ENCODE measurements around the gene HIPK4. TPM values are rescaled to one million over a fixed set of nuclear protein-coding genes. Genes with fewer than 3 reads are reported as not detected.
"Not testable (repeated sequence)": the region's sequence is repeated elsewhere in the genome, so short reads cannot be mapped to it uniquely, and the experiment has no call there.

The HIPK4 gene
- total and polyA plus RNA-seq, 5 experiments from 2014 or later = 0.18 to 0.19 TPM; not detected in 3

DNA sequence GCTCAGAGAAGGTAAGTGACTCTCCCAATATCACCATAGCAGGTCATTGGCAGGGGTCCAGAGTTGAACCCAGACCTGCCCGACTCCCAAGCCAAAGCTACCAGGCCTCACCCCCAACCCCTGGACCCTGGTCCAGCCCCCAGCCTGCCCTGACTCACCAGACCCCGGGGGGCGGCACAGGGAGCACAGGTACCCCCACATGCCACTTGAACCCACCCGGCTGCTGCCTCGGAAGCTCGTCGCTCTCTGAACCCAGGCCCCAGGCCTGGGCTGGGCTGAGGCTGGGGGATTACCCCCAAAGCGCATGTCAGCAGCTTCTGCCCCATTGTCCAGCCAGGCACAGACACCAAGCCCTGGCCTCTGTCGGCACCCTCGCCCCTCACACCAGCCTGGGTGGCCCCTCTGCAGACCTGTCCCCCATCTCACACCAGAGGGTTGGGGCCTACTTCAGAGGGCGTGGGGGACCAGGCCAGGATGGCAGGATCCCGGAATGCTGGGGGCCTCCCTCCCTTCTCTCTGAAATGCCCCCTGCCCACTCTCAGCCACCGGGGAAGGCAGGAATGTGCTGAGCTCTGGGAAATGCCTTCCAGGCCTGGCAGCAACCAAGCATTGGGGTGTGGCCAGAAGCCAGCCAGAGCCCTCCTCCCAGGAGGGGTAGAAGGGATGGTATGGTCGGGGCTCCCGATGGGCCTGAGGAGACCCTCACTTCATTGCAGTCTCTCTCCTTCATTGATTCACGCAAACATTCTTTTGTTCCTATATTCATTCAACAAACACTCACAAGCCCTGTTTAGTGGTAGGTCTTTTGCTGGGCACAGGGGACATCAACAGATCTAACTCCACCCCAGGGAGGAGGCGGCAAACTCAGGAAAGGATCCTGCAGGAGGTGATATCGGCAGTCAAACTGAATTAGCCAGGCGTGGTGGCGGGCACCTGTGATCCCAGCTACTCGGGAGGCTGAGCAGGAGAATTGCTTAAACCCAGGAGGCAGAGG lies 24.9 kb upstream of the HIPK4 start:
- POLR2A ChIA-PET = interaction anchor here (0.5 to 1.6 kb wide), 5 partner anchors 8 to 51 kb away, joined by 3 to 5 read pairs (median 3); partner anchors contain the start of genes BLVRB and SERTAD1
- Mint-ChIP-seq H3K27ac (no peak overlapping the region), H3K27me3 (peaks cover 0 to 2% (median 0%) of the 10 kb centered on the region in 5 donors), H3K9me3 (no peaks in the 10 kb centered on the region), H3K4me3 (no peak overlapping the region), H3K4me1 (peaks cover 14 to 51% (median 28%) of the 10 kb centered on the region in 4 donors), H3K36me3 (no peaks in the 10 kb centered on the region)
- DNase-seq (peak in 1 of 10 donors; percentile 54), ATAC-seq (no peak)

DNA sequence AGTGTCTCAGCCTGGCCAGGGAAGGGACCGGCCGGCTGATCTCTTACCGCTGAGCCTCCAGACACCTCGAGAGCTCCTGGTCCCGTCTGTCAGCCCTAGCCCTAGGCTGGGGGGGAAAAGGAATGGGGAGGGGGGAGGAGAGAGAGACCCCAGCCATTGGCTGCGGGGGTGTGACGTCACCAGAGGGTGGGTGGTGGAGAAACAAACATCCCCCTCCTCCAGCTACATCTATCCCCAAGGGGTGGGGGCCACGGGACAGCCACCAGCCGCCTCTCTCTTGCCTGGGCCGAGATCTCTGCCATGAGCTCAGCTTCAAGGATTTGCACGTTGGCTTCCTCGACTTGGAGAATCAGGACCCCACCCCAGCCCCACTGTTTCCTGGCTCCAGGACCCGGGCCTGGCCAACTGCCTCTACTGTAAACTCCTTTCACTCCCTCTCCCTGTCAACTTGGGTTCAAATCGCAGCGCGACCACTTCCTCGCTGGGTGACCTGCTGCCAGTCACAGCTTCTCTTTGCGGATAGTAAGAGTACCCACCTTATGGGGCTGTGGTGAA lies 23.4 kb upstream of the HIPK4 start, which contains the start of gene PRX:
TSS of gene PRX (minus strand) at position 88 of the 555 bp plus-strand sequence. CDS start 5,446 bp downstream, outside the sequence.
- H3K4me3 Mint-ChIP-seq = peak within 1 kb of the TSS in 3 of 10 donors; percentile 18 to 32 (median 29)
- H3K4me1 Mint-ChIP-seq = peaks cover 12 to 46% (median 24%) of the 10 kb centered on the region in 4 donors
- no peaks in the 10 kb centered on the region for H3K36me3 Mint-ChIP-seq
- DNase-seq (peak in 1 of 10 donors; percentile 58), ATAC-seq (no peak)
- peaks cover 0 to 2% (median 0%) of the 10 kb centered on the region in 5 donors for H3K27me3 Mint-ChIP-seq
- H3K9me3 Mint-ChIP-seq = no peaks in the 10 kb centered on the region
- POLR2A ChIA-PET = interaction anchor here (0.7 to 1.8 kb wide), 5 partner anchors 8 to 337 kb away, joined by 3 to 8 read pairs (median 4); partner anchors contain the start of genes ACTMAP and SERTAD1
- peak within 1 kb of the TSS in 4 of 10 donors; percentile 3 to 45 (median 28) for H3K27ac Mint-ChIP-seq

DNA sequence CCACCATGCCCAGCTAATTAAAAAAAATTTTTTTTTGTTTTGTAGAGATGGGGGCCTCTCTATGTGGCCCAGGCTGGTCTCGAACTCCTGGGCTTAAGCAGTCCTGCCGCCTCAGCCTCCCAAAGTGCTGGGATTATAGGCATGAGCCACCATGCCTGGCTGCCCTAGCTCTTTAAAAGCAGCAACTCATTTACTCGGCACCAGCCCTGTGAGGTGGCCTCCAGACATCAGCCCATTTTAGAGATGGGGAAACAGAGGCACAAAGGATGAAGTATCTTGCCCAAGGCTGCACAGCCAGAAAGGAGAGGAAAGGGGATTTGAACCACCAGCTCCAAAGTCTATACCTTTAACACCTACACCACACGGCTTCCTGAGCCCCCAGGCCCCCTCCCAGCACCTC lies 22.9 kb upstream of the HIPK4 start:
- Mint-ChIP-seq H3K27ac (peak overlapping the region in 1 of 10 donors; percentile 13), H3K27me3 (peaks cover 0 to 2% (median 0%) of the 10 kb centered on the region in 5 donors), H3K36me3 (no peaks in the 10 kb centered on the region), H3K4me1 (peaks cover 12 to 47% (median 26%) of the 10 kb centered on the region in 4 donors), H3K4me3 (no peak overlapping the region), H3K9me3 (no peaks in the 10 kb centered on the region)
- POLR2A ChIA-PET = interaction anchor here (0.7 to 1.8 kb wide), 3 partner anchors 8 to 337 kb away, joined by 3 to 8 read pairs (median 4); partner anchors contain the start of gene ACTMAP
- ATAC-seq = no peak
- DNase-seq = no peak

DNA sequence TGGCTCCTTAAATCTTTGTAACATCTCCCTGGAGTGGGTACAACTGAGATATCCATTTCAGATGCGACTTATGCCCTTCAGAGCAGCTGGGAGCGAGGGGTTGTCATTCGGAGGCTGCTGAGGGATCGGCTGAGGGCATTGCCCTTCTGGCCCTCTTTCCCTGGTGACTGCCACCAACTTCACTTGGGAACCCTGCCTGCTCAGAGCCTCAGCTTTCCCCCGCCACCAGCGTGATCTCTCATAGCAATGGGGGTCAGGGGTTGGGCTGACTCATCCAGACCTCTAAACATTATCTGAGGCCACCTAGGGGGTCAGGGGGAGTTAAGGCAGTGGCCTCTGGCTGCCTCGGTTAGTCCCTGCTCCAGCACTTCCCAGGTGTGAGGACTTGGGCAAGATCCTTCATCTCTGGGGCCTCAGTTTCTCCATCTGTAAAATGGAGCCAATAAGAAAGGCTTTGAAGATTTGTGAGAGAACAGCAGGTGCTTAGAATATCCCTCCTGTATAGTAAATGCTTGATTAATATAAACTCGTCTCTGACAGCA lies 22.0 kb upstream of the HIPK4 start:
- Mint-ChIP-seq H3K9me3 (no peaks in the 10 kb centered on the region), H3K36me3 (no peaks in the 10 kb centered on the region)

DNA sequence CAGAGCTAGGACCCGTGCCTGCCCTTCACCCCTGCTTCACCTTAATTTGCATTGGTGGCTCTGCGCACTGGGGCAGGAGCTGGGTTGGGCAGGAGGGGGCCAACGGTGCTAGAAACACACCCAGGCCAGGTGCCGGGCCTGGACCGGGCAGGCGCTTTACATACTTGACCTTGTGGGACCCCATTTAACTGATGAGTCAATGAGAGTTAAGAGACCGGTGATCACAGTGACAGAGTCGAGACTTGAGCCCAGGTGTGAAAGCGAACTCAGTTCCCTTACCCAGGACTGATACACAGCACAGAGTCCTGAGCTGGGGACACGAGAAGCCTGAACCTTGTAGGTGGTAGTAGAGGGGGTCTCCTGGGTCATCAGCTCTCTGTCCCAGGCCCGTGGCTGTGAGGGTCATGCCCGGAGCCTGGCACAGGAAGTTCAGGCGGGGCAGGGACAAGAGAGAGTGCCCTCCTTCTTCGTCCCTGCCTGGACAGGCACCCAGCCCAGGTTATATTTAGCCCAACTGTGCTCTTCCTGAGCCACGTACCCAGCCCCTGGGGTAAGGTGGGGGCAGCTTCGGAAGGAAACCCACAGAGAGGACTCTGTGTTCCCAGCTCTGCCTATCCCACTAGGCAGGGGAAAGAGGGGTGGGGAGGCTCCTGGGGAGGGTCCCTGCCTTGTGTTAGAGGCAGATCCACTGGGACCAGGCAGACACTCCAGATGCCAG lies 21.3 kb upstream of the HIPK4 start:
- no peak for DNase-seq
- POLR2A ChIA-PET = interaction anchor here (0.6 kb wide), 1 partner anchor 10 kb away, joined by 3 read pairs; no protein-coding TSS in a partner anchor

More for the DNA sequence above, 22.0 kb upstream of the HIPK4 start:
- no peak overlapping the region for H3K4me3 Mint-ChIP-seq
- peak overlapping the region in 3 of 10 donors; percentile 20 to 45 (median 36) for H3K27ac Mint-ChIP-seq
- DNase-seq (no peak), ATAC-seq (no peak)
- H3K4me1 Mint-ChIP-seq = peaks cover 6 to 41% (median 22%) of the 10 kb centered on the region in 4 donors
- peaks cover 0 to 2% (median 0%) of the 10 kb centered on the region in 5 donors for H3K27me3 Mint-ChIP-seq
- POLR2A ChIA-PET = interaction anchor here (0.6 to 1.8 kb wide), 3 partner anchors 8 to 11 kb away, joined by 3 to 8 read pairs (median 4); no protein-coding TSS in a partner anchor

DNA sequence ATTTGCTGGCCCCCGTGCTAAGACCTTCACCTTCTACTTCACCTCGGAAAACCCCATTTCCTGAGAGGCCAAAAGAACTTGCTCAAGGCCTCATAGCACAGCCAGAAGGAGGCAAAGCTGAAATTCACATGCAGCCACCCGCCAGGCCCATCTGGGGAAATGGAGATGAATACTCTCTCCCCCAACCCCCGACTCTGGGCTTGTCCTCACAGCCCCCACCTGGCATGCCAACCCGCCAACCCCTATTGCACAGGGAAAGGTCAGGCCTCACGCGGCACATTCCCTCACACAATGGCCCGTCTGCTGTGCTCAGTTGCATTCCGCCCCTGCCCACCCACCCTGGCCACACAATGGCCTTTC lies 20.0 kb upstream of the HIPK4 start:
- peaks cover 5 to 27% (median 20%) of the 10 kb centered on the region in 4 donors for H3K4me1 Mint-ChIP-seq
- POLR2A ChIA-PET = interaction anchor here (1.1 kb wide), 1 partner anchor 10 kb away, joined by 3 read pairs; no protein-coding TSS in a partner anchor
- ATAC-seq = no peak

More for the DNA sequence above, 21.3 kb upstream of the HIPK4 start:
- Mint-ChIP-seq H3K36me3 (no peaks in the 10 kb centered on the region), H3K27ac (peak overlapping the region in 1 of 10 donors; percentile 45), H3K9me3 (no peaks in the 10 kb centered on the region), H3K27me3 (peaks cover 0 to 1% (median 0%) of the 10 kb centered on the region in 5 donors), H3K4me1 (peaks cover 4 to 36% (median 18%) of the 10 kb centered on the region in 4 donors), H3K4me3 (no peak overlapping the region)
- no peak for ATAC-seq

DNA sequence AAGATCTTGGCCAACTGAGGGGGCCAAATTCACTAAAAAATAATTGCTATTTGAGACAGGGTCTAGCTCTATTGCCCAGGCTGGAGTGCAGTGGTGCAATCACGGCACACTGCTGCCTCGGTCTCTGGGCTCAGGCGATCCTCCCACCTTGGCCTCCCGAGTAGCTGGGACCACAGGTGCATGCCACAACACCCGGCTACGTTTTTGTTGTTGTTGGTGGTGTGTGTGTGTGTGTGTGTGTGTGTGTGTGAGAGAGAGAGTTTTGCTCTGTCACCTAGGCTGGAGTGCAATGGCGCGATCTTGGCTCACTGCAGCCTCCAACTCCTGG lies 18.6 kb upstream of the HIPK4 start:
- not testable (repeated sequence) for ATAC-seq, H3K9me3 Mint-ChIP-seq, H3K27ac Mint-ChIP-seq, DNase-seq, H3K4me3 Mint-ChIP-seq, H3K27me3 Mint-ChIP-seq, H3K36me3 Mint-ChIP-seq
- POLR2A ChIA-PET = interaction anchor here (1.2 to 1.3 kb wide), 2 partner anchors 12 to 35 kb away, joined by 4 to 5 read pairs; no protein-coding TSS in a partner anchor
- peaks cover 8 to 30% (median 22%) of the 10 kb centered on the region in 4 donors for H3K4me1 Mint-ChIP-seq

More for the DNA sequence above, 20.0 kb upstream of the HIPK4 start:
- no peak for DNase-seq
- no peaks in the 10 kb centered on the region for H3K9me3 Mint-ChIP-seq
- H3K27ac Mint-ChIP-seq = no peak overlapping the region
- H3K36me3 Mint-ChIP-seq = no peaks in the 10 kb centered on the region
- peaks cover 0 to 1% (median 0%) of the 10 kb centered on the region in 5 donors for H3K27me3 Mint-ChIP-seq
- no peak overlapping the region for H3K4me3 Mint-ChIP-seq

DNA sequence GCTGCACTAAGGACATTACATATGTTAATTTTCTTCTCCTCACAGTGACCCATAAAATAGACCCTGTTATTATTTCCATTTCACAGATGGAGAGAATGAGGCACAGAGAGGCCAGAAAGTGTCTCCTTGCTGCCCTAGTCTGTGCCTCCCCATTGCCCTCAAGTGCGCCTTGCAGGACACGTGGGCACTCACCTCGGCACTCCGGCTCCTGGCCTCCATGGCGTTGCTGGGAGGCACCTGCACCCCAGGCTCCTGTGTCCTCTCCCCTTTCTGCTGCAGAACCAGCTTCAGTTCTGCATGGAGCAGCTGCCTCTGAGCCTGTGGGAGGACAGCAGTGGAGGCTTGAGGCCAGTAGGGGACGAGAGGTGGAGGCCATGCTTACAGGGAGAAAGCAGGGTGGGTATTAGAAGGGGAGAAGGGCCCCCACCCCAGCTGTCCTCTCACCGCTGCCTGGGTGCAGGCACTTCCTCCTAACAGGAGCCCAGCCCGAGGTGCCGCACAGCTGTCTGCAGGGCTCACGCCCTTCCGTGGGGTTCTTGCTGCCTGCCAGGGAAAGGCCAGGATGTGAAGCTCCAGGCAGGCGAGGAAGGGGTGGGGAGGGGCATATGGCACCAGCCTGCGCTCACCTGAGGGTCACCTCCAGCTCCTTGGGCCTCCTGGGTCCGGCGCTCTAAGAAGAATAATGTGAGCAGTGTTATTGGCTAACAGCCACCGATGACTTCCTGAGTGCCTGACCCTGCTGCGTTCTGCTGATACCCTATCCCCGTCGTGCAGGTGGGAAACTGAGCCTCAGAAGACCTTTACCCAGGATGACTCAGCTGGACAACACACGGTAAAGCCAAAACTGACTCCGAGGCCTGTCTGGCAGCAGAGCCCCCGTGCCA lies 18.0 kb upstream of the HIPK4 start:
- no peak overlapping the region for H3K27ac Mint-ChIP-seq
- no peaks in the 10 kb centered on the region for H3K36me3 Mint-ChIP-seq

DNA sequence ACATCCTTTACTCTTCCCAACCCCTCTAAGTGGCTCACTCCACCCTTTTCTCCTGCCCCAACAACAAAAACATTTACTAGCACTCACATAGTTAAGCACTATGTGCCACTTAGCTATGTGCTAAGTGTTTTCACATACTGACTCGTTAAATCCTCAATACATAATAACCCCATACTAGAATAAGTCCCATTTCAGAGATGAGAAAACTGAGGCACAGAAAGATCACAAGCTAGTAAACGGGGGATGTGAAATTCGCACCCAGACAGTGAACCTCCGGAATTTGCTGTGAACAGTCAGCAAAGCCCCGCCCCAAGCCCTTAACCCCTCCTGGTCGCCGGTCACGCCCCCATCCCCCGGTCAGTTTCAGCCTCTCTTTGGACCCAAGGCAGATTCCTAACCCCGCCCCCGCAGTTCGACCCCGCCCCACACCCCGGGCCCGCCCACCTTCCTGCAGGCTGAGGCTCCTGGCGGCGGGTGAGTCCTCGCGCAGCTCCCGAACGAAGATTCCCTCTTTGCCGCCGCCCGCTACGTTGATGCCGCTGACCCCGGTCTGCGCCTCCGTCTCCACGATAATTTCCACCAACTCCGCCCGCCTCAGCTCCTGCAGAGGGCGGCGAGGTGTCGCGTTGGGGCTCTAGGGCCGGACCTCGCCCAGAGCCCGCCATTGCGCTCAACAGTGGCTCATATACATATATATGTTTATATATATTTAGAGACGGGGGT lies 13.4 kb upstream of the HIPK4 start:
- Mint-ChIP-seq H3K4me1 (peaks cover 21 to 44% (median 34%) of the 10 kb centered on the region in 4 donors), H3K27me3 (no peaks in the 10 kb centered on the region), H3K4me3 (peak overlapping the region; percentile 88 to 100 (median 98)), H3K36me3 (no peaks in the 10 kb centered on the region), H3K27ac (peak overlapping the region; percentile 81 to 98 (median 92)), H3K9me3 (no peaks in the 10 kb centered on the region)
- DNase-seq (peak; percentile 56 to 83 (median 72)), ATAC-seq (peak; percentile 57 to 62)
- POLR2A ChIA-PET = interaction anchor here (0.5 to 2.6 kb wide), 14 partner anchors 8 to 212 kb away, joined by 3 to 18 read pairs (median 5); partner anchors contain the start of genes AKT2, BLVRB, C19orf47 and MAP3K10

More for the DNA sequence above, 18.0 kb upstream of the HIPK4 start:
- no peaks in the 10 kb centered on the region for H3K27me3 Mint-ChIP-seq
- POLR2A ChIA-PET = interaction anchor here (0.6 to 1.3 kb wide), 3 partner anchors 13 to 78 kb away, joined by 3 to 5 read pairs (median 4); no protein-coding TSS in a partner anchor
- no peaks in the 10 kb centered on the region for H3K9me3 Mint-ChIP-seq
- H3K4me1 Mint-ChIP-seq = peaks cover 9 to 31% (median 24%) of the 10 kb centered on the region in 4 donors
- DNase-seq (no peak), ATAC-seq (no peak)
- H3K4me3 Mint-ChIP-seq = no peak overlapping the region

DNA sequence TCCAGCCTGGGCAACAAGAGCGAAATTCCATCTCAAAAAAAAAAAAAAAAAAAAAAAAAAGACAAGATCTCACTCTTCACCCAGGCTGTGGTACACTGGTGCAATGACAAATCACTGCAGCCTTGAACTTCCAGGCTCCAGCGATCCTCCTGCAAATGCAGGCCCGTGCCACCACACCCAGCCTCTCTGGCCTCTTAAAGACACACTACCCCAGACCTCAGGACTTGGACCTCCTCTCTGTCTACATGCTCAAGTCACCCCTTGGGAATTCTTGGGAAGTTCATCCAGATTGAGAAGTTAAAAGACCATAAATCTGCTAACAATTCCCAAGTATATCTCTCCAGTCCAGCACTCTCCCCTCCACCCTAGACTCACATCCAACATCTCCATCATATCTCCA lies 10.6 kb upstream of the HIPK4 start:
- Mint-ChIP-seq H3K4me1 (peaks cover 17 to 36% (median 27%) of the 10 kb centered on the region in 4 donors), H3K27me3 (no peaks in the 10 kb centered on the region), H3K9me3 (no peaks in the 10 kb centered on the region), H3K4me3 (peak overlapping the region in 2 of 10 donors; percentile 1 to 42), H3K36me3 (no peaks in the 10 kb centered on the region), H3K27ac (peak overlapping the region in 2 of 10 donors; percentile 81 to 92)
- ATAC-seq (no peak), DNase-seq (peak in 1 of 10 donors; percentile 45)
- POLR2A ChIA-PET = interaction anchor here (0.6 to 1.2 kb wide), 3 partner anchors 17 to 27 kb away, joined by 4 to 6 read pairs (median 5); partner anchors contain the start of gene SERTAD1

All from naive thymus-derived CD8-positive, alpha-beta T cell (primary cell).